Daoy (cell line): ENCODE data around the gene ARL17A. TPM values are rescaled to one million over a fixed set of nuclear protein-coding genes. Genes with fewer than 3 reads are reported as not detected.
"Not testable (repeated sequence)": the region's sequence is repeated elsewhere in the genome, so short reads cannot be mapped to it uniquely, and the experiment has no call there.

Source experiments
- DNase-seq: peaks from one replicate; pipeline ENCODE4 v3.0.0-alpha.2; 2015; ENCODE audit warnings: low read depth
- total RNA-seq: library from RNA; depleted of rRNA; stranded (reverse); fragments of >200 nt; shearing (Covaris generic); gene quantifications from 2 replicates; pipeline ENCODE4 v1.2.3, GENCODE V29; 2014; rRNA removed

ARL17A gene
- total RNA-seq: 4.3 and 6.3 TPM in 2 replicates

GRCh38 chr17:46579083-46580075, at the start of gene ARL17A:
Gene ARL17A, minus strand, starts transcription at chr17:46579691. Its CDS starts 3,369 bp downstream, at chr17:46576322.
- not testable (repeated sequence) for DNase-seq

GRCh38 chr17:46628753-46629436, 49.4 kb upstream of the ARL17A start:
- not testable (repeated sequence) for DNase-seq

- DNase-seq: not testable (repeated sequence)
These were observed 48.0 kb upstream of the ARL17A start for GRCh38 chr17:46627452-46627851.

- not testable (repeated sequence) for DNase-seq
These were observed 45.2 kb upstream of the ARL17A start for GRCh38 chr17:46624726-46625125.

GRCh38 chr17:46623790-46624189, 44.3 kb upstream of the ARL17A start:
- not testable (repeated sequence) for DNase-seq

- not testable (repeated sequence) for DNase-seq
These were observed 39.5 kb upstream of the ARL17A start for GRCh38 chr17:46618975-46619374.

- not testable (repeated sequence) for DNase-seq
These were observed 37.6 kb upstream of the ARL17A start for GRCh38 chr17:46617121-46617520.

- DNase-seq: not testable (repeated sequence)
These were observed 34.4 kb upstream of the ARL17A start for GRCh38 chr17:46613876-46614275.

- not testable (repeated sequence) for DNase-seq
These were observed 31.8 kb upstream of the ARL17A start for GRCh38 chr17:46611304-46611703.

- DNase-seq: not testable (repeated sequence)
These were observed 23.6 kb upstream of the ARL17A start for GRCh38 chr17:46603125-46603524.

- DNase-seq: not testable (repeated sequence)
These were observed 21.3 kb upstream of the ARL17A start for GRCh38 chr17:46600767-46601166.

GRCh38 chr17:46598344-46598931, 18.9 kb upstream of the ARL17A start:
- not testable (repeated sequence) for DNase-seq

- not testable (repeated sequence) for DNase-seq
These were observed 11.8 kb upstream of the ARL17A start for GRCh38 chr17:46591332-46591731.

GRCh38 chr17:46590157-46591146, 11.0 kb upstream of the ARL17A start, which contains the start of gene NSF:
Gene NSF, plus strand, starts transcription at chr17:46590669. Its CDS starts 107 bp downstream, at chr17:46590776.
- not testable (repeated sequence) for DNase-seq

GRCh38 chr17:46585444-46585843, 6.0 kb upstream of the ARL17A start:
- DNase-seq: not testable (repeated sequence)

- DNase-seq: not testable (repeated sequence)
These were observed 591 bp upstream of the ARL17A start for GRCh38 chr17:46580082-46580481.

- DNase-seq: not testable (repeated sequence)
These were observed 7.7 kb downstream of the ARL17A start for GRCh38 chr17:46571796-46572195.

- not testable (repeated sequence) for DNase-seq
These were observed 12.5 kb downstream of the ARL17A start for GRCh38 chr17:46566980-46567379.

- DNase-seq: not testable (repeated sequence)
These were observed 13.2 kb downstream of the ARL17A start for GRCh38 chr17:46566284-46566683.

GRCh38 chr17:46560048-46560447, 19.4 kb downstream of the ARL17A start:
- not testable (repeated sequence) for DNase-seq
